Cardiac fibroblast (primary cell): ENCODE results near the gene PPARD.
A peak's percentile ranks its signal among the peaks of the same experiment; 100 is the strongest.

Experiments
- DNase-seq, 2 donors: peaks; one replicate each; pipeline versions ENCODE4 v3.0.0 to v3.0.0-alpha.2; 2010; ENCODE audit warnings: low read depth in 2 of 2
- H3K4me3 ChIP-seq, 2 donors: replicated peaks in 1 of 2; 1 replicate in 1 of 2; 2 replicates in 1 of 2; pipeline ENCODE4 v1.5.1; 2011; ENCODE audit warnings: low read depth in 2 of 2, low read length in 2 of 2, mild to moderate bottlenecking in 2 of 2, moderate library complexity in 1 of 2
- TF ChIP-seq, protein P1 (sequence below): IDR thresholded peaks from one replicate; pipeline ENCODE4 v1.5.1; 2011; ENCODE audit warnings: low read depth, mild to moderate bottlenecking, low read length, inconsistent platforms

PPARD gene

DNA sequence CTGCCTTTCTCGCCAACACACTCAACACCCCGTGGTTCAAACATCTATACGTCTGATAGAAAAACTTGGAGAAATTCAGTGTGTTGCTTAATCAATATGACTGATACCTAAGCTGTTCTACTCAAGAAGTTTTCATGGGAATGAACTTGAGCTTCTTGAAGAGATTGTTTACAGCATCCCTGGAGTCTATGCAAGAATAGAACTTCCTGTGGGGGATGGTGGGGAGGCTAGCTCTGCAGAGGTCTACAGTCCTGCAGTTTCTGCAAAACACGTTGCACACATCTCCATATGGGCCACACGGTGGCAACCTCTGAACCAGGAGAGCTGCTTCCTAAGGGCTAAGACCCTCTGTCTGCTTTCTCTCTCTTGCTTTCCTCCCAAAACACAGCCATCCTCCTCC, 77.1 kb downstream of the PPARD start:
- TF ChIP-seq, protein P1, sequence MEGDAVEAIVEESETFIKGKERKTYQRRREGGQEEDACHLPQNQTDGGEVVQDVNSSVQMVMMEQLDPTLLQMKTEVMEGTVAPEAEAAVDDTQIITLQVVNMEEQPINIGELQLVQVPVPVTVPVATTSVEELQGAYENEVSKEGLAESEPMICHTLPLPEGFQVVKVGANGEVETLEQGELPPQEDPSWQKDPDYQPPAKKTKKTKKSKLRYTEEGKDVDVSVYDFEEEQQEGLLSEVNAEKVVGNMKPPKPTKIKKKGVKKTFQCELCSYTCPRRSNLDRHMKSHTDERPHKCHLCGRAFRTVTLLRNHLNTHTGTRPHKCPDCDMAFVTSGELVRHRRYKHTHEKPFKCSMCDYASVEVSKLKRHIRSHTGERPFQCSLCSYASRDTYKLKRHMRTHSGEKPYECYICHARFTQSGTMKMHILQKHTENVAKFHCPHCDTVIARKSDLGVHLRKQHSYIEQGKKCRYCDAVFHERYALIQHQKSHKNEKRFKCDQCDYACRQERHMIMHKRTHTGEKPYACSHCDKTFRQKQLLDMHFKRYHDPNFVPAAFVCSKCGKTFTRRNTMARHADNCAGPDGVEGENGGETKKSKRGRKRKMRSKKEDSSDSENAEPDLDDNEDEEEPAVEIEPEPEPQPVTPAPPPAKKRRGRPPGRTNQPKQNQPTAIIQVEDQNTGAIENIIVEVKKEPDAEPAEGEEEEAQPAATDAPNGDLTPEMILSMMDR: peak; percentile 39
- H3K4me3 ChIP-seq: no peak overlapping the region
- peak; percentile 65 to 81 for DNase-seq

DNA sequence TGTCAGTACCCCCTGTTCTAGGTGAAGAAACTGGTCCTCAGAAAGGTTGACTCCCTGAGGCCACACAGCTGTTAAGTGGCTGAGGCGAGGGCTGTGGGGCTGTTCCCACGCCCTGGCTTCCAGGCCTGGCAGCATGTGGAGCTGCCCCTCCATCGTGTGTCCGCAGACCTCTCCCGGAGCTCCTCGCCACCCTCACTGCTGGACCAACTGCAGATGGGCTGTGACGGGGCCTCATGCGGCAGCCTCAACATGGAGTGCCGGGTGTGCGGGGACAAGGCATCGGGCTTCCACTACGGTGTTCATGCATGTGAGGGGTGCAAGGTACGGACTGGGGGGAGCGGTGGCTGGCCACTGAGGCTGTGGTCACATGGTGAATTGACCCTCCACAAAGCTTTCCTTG, 77.6 kb downstream of the PPARD start:
- TF ChIP-seq, protein P1: no peak
- no peak overlapping the region for H3K4me3 ChIP-seq
- no peak for DNase-seq

DNA sequence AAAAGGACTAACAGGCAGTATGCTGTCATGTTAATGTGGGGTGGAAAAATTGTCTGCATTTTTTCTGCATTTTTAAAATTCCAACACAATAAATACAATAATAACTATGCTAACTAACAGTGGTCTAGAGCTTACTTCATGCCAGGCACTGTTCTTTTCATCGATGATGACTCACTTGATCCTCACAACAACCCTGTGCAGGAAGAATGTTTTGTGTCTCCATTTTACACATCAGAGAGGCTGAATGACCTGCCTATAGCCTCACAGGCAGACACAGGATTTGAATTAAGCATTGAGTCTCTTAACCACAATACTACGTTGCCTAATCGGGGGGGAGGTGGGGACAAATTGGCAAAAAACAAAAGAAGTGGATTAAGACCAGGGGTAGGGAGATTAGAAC, 82.9 kb downstream of the PPARD start:
- TF ChIP-seq, protein P1: no peak
- H3K4me3 ChIP-seq: no peak overlapping the region
- peak; percentile 89 to 96 for DNase-seq

DNA sequence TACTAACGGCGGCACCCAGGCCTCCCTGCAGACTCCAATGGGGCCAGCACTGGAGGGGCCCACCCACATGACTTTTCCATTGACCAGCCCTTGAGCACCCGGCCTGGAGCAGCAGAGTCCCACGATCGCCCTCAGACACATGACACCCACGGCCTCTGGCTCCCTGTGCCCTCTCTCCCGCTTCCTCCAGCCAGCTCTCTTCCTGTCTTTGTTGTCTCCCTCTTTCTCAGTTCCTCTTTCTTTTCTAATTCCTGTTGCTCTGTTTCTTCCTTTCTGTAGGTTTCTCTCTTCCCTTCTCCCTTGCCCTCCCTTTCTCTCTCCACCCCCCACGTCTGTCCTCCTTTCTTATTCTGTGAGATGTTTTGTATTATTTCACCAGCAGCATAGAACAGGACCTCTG, 83.7 kb downstream of the PPARD start:
- H3K4me3 ChIP-seq: no peak overlapping the region
- TF ChIP-seq, protein P1: no peak
- peak in 1 of 2 donors; percentile 7 for DNase-seq

DNA sequence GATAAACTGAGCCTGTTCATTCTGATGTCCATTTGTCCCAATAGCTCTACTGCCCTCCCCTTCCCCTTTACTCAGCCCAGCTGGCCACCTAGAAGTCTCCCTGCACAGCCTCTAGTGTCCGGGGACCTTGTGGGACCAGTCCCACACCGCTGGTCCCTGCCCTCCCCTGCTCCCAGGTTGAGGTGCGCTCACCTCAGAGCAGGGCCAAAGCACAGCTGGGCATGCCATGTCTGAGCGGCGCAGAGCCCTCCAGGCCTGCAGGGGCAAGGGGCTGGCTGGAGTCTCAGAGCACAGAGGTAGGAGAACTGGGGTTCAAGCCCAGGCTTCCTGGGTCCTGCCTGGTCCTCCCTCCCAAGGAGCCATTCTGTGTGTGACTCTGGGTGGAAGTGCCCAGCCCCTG, 85.1 kb downstream of the PPARD start:
- H3K4me3 ChIP-seq: no peak overlapping the region
- DNase-seq: no peak
- TF ChIP-seq, protein P1: no peak

DNA sequence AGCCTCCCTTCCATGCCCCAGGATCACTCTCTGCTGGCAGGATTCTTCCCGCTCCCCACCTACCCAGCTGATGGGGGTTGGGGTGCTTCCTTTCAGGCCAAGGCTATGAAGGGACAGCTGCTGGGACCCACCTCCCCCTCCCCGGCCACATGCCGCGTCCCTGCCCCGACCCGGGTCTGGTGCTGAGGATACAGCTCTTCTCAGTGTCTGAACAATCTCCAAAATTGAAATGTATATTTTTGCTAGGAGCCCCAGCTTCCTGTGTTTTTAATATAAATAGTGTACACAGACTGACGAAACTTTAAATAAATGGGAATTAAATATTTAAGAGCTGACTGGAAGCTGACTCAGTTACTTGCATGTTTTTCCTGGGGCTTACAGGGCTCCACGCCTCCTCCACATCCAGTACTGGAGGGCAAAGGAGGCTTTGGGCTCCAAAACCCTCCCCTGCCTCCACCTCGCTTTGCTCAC, 85.5 kb downstream of the PPARD start:
- DNase-seq: peak; percentile 32 to 87
- H3K4me3 ChIP-seq: no peak overlapping the region
- TF ChIP-seq, protein P1: no peak
